Activated CD4-positive, CD25-positive, alpha-beta regulatory T cell treated with anti-CD3 and anti-CD28 coated beads, Interleukin-2, amount 50 U/mL, for 72 hours (primary cell): Measurements from ENCODE around the gene SLC16A8.

ENCODE experiments used
- DNase-seq: peaks from one replicate; pipeline ENCODE4 v3.0.0; 2021

SLC16A8 gene

DNA sequence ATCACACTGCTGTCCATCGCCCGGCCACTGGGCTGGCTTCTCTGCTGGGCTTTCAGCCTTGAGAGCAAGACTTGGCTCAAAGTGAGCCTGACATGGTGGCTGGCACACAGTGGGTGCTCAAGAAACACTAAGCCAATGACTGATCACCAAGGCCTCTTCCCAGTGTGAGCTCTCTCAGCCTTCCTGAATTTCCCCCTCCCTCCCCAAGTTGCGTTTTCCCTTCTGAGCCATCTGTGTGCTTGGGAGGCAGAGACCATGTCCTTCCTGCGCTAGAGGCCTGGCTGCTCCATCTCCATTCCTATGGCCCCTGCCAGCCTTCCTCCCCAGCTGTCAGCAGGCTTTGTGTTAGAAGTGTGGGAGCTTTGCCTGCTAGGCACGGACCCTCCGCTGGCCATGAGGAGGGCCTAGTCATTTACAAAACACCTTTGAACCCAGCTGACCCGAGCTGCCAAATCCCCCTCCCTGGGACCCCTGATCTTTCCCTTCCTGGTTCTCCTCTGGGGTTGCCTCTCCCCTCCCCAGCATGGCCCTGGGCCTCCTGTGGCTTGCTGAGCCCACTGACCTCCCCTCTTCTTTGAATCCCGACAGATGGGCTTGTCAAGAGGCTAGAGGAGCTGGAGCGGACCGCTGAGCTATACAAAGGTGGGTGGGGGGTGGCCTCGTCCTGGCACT lies 13.6 kb downstream of the SLC16A8 start:
- DNase-seq, result no peak

DNA sequence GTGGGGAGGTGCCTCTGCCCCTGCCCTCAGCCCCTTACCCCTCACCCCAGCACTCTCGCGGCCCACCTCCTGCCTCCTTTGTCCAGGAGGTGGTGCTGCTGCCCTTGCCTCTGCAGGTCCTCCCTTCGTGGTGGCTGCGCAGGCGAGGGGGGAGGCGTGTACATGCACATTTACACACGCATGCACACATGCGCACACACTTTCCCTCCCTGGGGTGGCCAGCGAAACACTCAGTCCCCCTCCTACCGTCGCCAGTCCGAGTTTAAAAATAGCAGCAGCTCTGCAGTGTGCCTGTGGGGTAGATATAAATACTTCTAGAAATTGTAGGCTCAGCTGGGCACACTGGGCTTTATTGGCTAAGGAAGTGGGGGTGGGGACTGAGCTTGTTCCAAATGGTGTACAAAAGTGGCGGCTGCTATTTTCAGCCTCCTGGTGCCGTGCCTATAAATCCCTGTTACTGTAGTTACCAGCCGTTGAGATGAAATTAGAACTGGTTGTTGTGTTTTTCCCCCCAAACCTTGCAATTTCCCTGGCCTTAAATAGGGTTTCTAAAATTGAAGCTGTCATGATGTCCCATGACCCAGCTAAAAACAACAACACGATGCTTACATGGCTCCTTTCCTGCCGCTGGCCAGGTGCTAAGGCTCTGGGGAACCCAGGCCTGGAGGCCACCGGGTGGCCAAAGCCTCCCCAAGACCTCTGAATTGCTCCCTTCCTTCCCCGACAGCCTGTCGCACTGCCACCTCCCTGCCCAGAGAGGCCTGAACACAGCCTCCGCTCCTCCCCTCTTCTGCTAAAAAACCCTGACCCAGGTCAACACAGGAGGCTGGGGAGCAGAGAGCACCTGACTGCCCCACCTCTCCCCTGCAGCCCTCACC lies 14.4 kb downstream of the SLC16A8 start:
- no peak for DNase-seq

DNA sequence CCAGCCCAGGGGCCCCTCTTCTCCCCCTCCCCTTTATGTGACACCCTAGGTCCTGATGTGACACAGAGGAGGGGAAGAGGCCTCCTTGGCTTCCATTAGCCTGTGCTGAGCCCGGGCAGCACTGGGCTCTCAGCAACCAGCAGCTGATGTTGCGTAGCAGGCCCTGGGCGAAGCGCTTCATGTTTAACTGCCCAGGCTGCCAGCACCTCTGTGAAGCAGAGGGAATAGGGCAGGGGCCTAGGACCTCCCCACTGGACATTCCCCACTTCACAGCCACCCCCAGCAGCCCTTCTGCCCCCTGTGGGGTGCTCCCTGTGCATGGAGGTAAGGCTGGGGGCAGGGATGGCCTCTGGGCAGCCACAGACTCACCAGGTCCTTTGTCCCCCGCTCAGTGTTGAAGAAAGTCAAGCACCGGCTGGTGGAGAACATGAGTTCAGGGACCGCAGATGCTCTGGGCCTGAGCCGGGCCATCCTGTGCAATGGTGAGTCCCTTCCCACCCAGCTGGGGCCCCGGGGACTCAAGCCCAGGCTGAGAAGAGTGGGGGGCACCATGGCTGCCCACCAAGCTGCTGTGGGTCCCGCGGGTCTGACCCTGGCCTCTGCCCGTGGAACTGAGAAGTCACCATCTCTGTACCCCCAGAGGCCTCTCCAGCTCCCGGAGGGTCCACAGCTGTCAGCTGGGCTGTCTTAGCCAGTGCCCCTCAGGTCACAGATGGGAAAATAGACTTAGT lies 15.2 kb downstream of the SLC16A8 start:
- no peak for DNase-seq

DNA sequence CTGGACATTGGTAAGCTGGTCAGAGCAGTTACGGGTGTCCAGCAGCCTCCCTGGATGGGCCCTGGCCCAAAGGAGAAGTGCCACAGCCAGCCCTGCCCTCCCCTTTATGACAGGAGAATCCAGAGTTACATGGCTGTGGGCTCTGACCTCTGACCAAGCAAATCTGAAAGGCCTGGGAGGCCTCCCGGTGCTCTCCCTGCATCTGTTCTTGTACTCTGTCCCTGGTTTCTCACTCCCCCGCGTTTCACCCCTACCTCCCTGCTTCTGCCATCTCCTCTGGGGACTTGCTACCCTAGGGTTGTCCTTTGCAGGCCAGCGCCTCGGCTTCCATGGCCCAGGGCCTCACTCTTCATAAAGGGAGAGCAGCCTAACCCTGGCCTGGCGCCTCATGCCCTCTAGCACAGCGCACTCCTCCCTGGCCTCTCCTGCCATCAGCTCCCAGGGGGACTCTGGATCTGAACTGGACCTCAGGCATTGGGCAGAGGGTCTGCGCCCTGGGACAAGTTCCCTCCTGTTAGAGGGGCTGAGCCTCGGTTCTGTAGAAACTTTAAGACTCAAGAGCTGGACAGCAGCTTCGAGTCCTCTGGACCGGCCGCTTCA lies 16.1 kb downstream of the SLC16A8 start:
- DNase-seq, result no peak

DNA sequence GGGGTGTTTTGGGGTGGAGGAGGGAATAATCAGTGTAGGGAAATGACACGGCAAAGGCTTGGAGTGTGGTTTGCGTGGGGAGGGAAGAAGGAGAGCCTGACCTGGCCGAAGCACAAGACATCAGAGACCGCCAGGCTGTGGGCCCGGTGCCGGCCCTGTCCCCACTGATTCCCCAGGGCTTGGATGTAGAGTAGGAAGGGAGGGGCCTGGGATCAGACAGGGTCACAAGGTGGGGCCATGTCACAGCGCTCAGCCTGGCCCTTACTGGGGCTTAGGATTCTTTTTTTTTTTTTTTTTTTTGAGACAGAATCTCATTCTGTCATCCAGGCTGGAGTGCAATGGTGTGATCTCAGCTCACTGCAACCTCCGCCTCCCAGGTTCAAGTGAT lies 17.0 kb downstream of the SLC16A8 start:
- DNase-seq, result no peak

DNA sequence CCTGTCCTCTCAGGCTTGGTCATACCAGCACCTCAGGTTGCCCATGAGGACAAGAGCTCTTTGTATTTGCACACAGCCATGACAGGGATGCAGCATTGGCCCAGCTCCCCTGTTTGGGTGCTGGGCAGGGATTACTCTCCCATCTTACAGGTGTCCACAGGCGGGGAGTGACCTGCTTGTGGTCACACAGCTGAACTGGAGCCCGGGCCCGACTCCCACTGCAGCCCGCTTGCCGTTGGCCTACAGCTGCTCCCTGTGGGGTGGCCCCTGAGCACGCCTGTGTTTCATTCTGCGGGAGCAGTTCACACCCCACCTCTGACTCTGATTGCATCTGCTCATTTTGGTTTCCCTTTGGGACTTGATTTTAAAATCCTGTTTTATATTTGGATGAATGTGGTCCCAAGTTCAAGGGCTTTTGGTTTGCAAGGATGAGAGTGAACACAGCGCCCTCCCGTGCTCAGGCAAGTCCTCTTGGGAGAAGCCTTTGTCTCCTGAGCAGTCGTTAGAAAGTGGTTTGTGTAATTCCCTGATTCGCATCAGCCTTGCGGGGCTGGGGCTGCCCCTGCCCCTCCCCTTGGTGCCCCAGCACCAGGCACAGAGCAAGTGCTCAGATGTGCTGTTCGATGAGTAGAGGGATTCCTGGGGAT lies 17.5 kb downstream of the SLC16A8 start:
- DNase-seq, result no peak

DNA sequence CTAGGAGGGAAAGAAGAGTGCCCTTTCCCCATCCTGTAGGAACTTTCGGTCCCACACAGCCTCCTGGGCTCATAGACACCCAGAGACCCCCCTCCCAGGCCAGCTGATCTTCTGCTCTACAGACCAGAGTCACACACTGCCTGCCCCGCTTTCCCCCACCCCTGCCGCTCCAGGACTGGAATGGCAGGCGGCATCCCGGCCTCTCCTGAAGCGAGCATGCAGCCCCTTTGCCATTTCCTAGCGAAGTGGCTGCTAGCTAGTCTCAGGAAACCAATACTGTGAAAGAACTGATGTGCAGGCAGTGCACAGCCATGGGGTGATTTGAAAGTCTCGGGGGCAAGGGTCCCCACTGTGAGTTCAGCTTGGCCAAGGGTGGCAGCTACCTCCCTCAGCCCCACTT lies 18.4 kb downstream of the SLC16A8 start:
- DNase-seq, result no peak

DNA sequence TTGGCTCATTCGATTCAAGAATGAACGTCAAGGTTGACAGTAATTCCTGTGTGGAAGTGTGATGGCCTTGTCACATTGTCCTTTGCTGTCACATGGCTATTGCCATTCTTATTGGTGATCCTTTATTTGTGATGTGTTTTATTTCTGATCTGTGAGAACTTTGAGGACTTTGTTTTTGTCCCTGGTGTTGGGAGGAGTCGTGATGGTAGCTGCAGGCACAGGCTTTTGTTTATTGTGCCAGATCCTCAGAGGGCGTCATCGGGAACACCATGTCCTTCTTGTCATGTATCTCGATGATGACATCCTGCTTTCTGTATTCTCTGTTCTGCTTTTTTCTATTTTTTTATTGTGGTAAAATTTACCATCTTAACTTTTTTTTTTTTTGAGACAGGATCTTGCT lies 21.2 kb downstream of the SLC16A8 start:
- no peak for DNase-seq

DNA sequence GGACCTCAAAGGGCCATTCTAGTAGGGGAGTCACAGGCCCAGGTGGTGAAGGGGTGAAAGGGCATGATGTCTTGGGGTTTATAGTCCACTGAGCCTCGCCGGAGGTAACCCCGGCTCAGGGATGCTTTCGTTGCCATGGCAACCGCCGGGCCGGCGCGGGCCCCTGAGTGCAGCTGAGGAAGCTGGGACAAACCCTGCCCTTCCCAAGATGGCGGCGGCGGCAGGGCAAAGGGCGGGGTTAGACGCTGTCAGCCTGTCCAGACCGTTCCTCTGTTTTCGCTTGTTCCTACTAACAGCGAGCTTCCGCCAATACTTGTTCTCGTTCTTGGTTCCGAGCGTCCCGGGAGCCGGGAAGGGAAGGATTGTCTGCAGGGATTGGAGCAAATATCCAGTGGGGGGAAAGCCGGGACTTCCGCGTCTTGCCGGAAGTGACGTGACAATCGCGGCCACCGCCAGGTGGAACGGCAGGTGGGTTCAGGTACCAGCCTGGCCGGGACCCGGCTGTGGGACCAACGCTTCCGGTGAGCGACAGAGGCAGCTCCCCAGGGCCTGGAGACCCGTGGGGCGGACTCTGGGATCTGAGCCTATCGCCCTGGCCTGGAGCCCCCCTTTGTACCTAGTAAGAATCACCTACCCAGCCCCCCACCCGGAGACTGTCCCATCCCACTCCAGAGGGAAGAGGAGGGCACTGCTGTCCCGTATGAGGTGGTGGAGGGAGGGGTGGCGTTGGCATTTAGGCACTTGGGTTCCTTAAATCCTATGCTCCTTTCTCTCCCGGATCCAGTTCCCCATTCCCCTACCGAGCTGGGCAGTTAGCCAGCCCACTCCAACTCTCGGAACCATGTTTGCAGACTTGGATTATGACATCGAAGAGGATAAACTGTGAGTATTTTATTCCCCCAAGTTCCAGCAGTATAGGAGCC lies 26.8 kb downstream of the SLC16A8 start, which contains the start of gene PICK1:
Gene PICK1, plus strand, starts transcription at position 436 of the 923 bp plus-strand sequence. Its CDS starts 406 bp downstream, at position 842.
- DNase-seq, result peak; percentile 83

DNA sequence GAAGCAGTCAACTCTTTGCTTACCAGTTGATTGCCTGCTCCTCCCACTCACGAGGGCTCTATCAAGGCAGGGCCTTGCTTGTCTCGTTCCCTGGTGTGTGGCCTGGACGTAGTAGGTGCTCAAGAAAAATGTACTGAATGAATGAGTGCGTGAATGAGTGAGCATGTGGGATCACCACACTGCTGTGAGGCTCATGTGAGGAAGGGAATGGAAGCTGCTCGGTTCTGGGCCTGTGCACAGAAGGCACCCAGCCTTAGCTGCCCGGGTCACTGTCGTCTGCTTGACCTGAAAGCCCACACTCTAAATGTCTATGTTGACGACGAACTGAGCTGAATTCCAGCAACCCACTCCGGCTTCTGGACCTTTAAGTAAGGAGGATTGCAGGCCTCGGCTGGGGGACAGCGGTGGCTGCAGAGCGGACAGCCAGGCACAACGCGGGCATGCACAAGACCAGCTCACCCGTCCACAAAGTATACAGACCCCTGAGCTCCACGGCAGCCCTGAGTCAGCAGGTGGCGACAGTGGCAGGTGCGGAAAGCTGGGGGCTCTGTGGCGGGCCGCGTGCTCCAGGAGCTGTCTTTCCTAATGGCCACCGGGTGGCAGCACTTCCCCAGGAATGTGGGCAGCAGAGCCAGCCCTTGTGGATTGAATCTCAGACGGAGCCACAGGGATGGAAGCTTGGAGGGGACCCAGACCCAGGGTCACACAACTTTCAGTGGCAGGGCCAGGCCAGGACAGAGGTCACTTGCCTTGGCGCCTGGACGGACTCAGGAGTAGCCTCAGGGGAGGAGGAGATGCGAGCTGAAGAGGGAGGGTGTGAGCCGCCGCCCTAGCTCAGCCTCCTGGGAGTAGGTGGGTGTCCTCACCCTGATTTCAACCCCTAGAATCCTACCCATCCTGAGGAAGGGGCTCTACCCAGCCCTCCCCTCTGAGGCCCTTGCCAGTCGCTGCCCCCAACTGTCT lies 31.8 kb downstream of the SLC16A8 start:
- DNase-seq, result peak; percentile 75

DNA sequence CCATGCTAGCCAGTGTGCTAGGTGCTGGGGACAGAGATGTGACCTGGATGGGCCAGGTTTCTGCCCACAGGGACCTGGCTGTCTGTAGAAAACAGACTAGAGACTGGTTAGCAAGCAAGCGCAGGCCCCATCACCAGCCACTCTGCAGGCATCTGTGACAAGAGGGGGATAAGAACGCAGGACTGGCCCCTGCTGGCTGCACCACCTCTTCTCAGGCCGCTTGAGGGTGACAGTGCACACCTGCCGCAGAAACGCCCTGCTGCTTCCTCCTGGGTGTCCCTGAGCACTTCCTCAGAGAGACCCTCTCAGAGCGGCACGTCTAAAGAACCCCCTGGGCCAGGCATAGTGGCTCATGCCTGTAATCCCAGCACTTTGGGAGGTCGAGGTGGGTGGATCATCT lies 32.7 kb downstream of the SLC16A8 start:
- DNase-seq, result no peak

DNA sequence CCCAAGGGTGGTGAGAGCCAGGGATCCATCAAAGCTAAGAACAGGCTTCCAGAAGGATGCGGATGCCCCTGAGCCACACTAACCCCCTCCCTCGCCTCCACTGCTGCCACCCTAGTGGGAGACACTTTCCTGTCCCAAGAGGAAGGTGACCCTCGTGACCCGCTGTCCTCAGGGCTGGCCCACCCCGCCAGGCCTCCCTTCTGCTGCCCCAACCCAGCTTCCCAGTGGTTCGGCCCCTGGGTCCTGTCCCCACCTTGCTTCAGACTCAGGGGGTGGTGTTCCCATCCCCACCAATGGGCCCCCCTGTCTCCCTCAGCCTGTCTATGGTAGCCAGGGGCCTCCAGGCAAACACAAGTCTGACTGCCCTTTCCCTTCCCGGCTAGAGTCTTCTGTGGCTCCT lies 33.3 kb downstream of the SLC16A8 start:
- no peak for DNase-seq

DNA sequence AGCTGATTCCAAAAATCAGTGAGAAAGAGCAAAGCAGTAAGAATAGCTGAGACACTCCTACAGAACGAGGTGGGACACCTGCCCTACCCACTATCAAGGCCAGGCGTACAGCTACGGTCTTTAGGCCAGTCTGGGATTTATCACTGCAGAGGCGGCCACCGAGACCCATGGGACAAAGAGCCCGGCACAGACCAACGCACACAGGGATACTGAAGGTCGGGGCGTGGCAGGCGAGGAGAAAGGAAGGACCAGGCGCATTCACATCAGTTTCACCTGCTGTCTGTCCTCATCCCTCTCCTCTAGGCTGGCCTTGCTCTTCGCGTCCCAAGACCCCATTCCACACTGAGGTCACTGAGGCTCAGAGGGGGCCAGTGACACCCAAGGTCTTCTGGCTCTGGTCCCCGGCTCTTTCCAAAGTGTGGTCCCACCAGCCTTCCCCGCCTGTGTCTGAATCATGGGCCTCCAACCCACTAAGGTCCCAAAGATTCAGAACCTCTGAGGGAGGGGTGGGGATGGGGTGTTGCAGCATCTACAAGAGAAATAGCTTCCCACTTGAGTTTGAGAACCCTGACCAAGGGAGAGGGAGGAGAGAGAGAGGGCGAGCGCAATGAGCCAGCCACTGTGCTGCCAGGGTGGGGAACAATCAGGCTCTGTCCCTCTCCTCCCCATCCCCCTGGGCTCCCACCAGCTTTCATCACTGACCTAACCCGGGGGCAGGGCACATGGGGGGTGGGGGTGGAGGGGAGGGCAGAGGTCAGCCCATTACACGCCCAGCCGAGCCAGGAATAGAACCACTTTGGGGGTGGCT lies 34.0 kb downstream of the SLC16A8 start:
- DNase-seq, result no peak

DNA sequence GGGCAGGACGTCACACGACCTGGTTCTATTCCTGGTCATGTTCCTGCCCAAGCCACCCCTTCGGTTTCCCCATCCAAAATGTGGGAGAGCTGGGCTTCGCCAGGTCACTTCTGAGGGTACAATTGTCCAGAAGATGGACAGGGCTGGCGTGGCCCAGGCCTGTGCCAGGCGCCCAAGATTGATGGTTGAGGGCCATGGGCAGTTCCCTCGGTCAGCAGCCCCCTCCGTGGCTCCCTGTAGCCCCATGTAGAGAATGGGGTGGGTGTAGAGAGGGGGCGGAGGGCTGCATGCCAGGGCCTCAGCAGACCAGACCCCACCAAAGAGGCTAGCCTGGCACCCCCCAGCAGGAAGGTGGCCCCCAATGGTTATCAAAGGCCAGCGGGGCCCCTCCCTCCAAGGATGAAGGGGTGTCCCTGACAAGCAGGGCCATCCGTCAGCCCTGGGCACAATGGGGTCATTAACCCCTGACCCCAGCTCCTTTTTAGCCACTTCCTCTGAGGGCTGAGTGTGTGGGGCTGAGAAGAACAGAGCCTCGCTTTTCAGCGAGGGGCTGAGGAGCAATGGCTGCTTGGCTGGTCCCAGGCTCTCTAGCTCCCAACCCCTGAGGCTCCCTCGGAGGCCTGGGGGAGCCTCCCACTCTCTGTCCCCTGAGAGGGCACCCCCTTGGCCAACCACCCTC lies 37.8 kb downstream of the SLC16A8 start:
- DNase-seq, result no peak

DNA sequence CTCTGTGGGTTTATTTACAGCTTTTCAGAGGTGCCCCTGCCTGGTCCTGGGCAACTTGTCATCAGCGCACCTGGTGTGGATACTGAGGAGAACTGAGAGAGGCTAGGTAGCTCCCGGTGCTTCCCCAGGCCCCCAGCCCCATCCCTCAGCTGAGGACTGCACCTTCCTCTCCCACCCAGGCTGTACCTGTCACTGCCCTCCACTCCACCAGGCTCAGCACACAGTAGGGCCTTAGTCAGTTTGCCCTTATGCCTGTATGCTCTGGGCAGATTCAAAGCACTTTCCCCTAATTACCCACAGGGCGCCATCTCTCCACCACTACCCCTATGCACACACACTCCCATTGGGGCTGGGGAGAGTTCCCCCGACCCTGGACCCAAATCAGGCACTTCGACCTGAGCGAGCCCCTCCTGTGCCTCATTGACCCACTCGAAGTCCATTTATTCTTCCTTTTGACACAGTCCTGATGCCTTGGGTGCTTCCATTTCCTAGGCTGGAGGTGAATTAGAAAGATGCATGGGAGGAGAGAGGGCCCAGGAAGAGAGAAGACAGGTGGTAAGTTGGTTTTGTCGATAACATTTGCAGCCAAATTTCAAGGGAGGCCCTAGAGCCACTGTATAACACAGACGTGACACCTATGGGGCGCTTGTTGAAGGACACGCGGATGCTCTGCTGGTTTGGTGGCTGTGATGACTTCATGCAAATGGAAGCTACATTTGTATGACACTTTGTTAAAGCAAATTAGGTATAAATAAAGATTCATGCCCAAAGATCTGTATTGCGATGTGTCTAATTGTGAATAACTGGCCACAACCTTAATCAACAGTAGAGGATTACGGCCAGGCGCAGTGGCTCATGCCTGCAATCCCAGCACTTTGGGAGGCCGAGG lies 40.6 kb downstream of the SLC16A8 start:
- DNase-seq, result no peak

DNA sequence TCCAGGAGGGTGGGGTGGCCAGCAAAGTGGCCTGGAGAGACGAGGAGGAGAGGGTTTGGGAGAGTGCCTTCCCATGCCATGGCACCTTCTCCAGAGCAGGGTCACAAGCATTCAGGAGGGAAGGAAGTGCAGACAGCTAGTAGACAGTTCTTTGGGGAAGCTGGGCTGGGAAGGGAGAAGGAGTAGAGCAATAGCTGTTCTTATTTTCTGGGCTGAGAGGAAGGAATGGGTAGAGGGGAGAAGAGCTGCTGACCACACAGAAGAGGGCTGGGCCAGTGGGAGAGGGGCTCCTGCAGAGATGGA lies 41.5 kb downstream of the SLC16A8 start:
- no peak for DNase-seq

DNA sequence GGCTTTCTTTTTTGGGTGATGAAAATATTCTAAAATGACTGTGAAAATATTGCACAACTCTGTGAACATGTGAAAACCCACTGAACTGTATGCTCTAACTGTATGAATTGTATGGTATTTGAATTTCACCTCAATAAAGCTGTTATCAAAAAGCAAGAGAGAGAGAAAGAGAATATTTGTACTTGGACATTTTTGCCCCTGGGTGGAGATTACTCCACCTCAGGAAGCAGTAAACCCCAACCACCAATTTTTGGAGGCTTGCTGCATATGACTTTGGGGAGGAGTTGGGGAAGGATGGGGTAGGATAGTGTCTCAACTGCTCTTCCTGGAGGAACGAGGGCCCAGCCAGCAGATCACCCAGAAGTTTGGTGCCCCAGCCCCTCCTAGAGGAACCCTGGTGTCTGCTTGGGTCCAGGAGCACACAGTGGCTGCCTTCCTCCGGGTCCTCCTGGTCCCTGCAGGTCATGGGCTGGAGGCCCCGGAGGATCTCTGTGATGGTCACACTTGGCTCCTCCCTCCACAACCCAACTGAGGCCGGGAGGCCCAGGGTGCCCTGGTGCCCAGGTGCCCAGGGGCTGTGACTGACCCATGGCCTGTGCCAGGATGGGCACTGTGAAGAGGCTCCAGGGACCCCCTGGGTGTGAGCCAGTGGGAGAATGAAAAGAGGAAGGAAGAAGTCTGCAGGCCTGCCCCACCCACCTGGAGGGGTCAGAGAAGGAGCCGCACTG lies 42.1 kb downstream of the SLC16A8 start:
- no peak for DNase-seq
